Transverse colon (tissue), 4 donors: ENCODE measurements around the gene SEPHS1. TPM values are rescaled to one million over a fixed set of nuclear protein-coding genes. Genes with fewer than 3 reads are reported as not detected.

Experiments used
- DNase-seq: peaks from one replicate; pipeline ENCODE4 v3.0.0-alpha.2; 2019
- H3K27ac ChIP-seq, 4 donors: fragments of 200-600 bp; sonication (generic); 2 replicates each; pipeline ENCODE4 v1.5.1; 2016 to 2018; ENCODE audit warnings: inconsistent platforms in 4 of 4
- H3K27me3 ChIP-seq: fragments of 200-600 bp; sonication (generic); 2 replicates; pipeline ENCODE4 v1.5.1; 2017; ENCODE audit warnings: inconsistent platforms
- H3K36me3 ChIP-seq, 4 donors: fragments of 200-600 bp; sonication (generic); 2 replicates each; pipeline ENCODE4 v1.5.1; 2017 to 2019; ENCODE audit warnings: inconsistent platforms in 4 of 4
- H3K4me1 ChIP-seq, 4 donors: fragments of 200-600 bp; sonication (generic); 2 replicates each; pipeline ENCODE4 v1.5.1; 2017 to 2020; ENCODE audit warnings: inconsistent platforms in 4 of 4
- H3K4me3 ChIP-seq, 4 donors: fragments of 200-600 bp; sonication (generic); 1 replicate in 1 of 4; 2 replicates in 3 of 4; pipeline versions ENCODE4 v1.5.1 to v1.6.1; 2017 to 2019; ENCODE audit warnings: inconsistent platforms in 4 of 4
- H3K9me3 ChIP-seq, 2 donors: fragments of 200-600 bp; sonication (generic); 2 replicates each; pipeline ENCODE4 v1.5.1; 2017 to 2019; ENCODE audit warnings: inconsistent platforms in 2 of 2
- CTCF ChIP-seq, 5 experiments: fragments of 200-600 bp in 3 of 5; fragments of 450-650 bp in 2 of 5; sonication (generic) in 3 of 5; IDR thresholded peaks; 1 replicate in 2 of 5; 2 replicates in 3 of 5; pipeline ENCODE4 v1.5.1; 2016 to 2017; ENCODE audit warnings: antibody characterized with exemption in 5 of 5, inconsistent platforms in 3 of 5, mild to moderate bottlenecking in 2 of 5, moderate library complexity in 1 of 5
- EP300 ChIP-seq: sonication (generic); formaldehyde crosslinking; IDR thresholded peaks from one replicate; pipeline ENCODE4 v1.6.1; 2017; ENCODE audit warnings: antibody characterized with exemption, low read depth
- POLR2A ChIP-seq: fragments of 450-650 bp; IDR thresholded peaks from one replicate; pipeline ENCODE4 v1.6.1; 2016; ENCODE audit warnings: antibody characterized with exemption, mild to moderate bottlenecking, moderate library complexity
- POLR2AphosphoS5 ChIP-seq, 3 donors: sonication (generic); formaldehyde crosslinking; IDR thresholded peaks; one replicate each; pipeline ENCODE4 v1.6.1; 2016; ENCODE audit warnings: antibody characterized with exemption in 3 of 3
- WGBS, 2 donors: methylation state at CpG; one replicate each; pipeline ENCODE4 v1.1.5; 2018; ENCODE audit warnings: low coverage in 1 of 2; 5-methylcytosine and 5-hydroxymethylcytosine counted together
- in situ Hi-C, 4 donors: fragments of 200-750 bp; cut with MboI; loops; one replicate each; pipeline versions ENCODE4 v1.15.0 to v1.15.1; 2017; ENCODE audit warnings: low sequenced_read_pairs in 3 of 4, low pct_ligation_motif_present in 1 of 4, low pct_unique_long_range_greater_than_20kb in 1 of 4
- intact Hi-C: fragments of 100-400 bp; cut with DNase I; formaldehyde crosslinking; loops from one replicate; pipeline ENCODE4 v1.15.1; 2023; ENCODE audit warnings: low total_unique reads
- total RNA-seq, 4 donors: library from RNA; depleted of rRNA; stranded (reverse); fragments of >200 nt; gene quantifications; one replicate each; pipeline ENCODE4 v1.1.0, GENCODE V29; 2016

Gene SEPHS1
- total RNA-seq, 4 donors from 2014 or later: 14.6 to 44.6 (median 28.5) TPM

DNA sequence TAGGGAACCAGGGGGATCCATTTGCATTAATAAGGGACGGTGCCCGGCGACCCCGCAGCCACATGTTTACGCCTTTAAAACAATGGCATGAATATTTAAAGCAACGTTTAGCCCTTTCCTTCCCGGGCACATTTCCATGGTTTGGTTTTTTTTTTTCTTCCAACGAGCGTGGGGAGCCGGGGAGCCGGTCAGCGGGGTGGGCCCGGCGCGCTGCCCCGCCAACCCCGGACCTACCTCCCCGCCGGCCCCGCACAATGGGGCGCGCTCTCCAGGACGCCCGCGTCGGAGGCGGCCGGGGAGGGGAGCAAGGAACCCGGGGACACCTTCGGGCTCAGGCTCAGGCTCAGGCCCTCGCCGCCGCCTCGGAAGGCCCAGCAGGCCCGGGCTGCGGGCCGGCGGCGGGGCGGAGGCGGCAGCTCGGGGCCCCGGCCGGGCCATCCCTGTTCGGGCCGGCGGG is 1.0 kb downstream of the SEPHS1 start:
- Histone ChIP-seq H3K36me3 (no peaks in the 10 kb centered on the region), H3K27me3 (no peaks in the 10 kb centered on the region), H3K27ac (peak overlapping the region; percentile 95 to 99 (median 99)), H3K4me3 (peak overlapping the region; percentile 62 to 97 (median 85)), H3K4me1 (peaks cover 7 to 37% (median 24%) of the 10 kb centered on the region in 4 donors), H3K9me3 (no peaks in the 10 kb centered on the region)
- in situ Hi-C loops: no loop called here
- peak; percentile 22 for DNase-seq
- TF ChIP-seq POLR2A (no peak), CTCF (IDR thresholded peaks at IDR 0.05) (no peak), POLR2AphosphoS5 (IDR thresholded peaks at IDR 0.05) (no peak), EP300 (no peak)
- intact Hi-C loops: no loop called here
- WGBS, 2 donors: 0% methylated on average over 29 of the region's 47 CpGs; no CpG with 5 or more reads in 1 of the 2 donors

GRCh38 chr10:13346283-13347042 is 1.6 kb downstream of the SEPHS1 start:
- peaks cover 7 to 37% (median 24%) of the 10 kb centered on the region in 4 donors for H3K4me1 ChIP-seq
- H3K9me3 ChIP-seq: no peaks in the 10 kb centered on the region
- TF ChIP-seq POLR2AphosphoS5 (IDR thresholded peaks at IDR 0.05): no peak
- no peaks in the 10 kb centered on the region for H3K36me3 ChIP-seq
- 20 to 21% methylated on average over 18 of the region's 18 CpGs for WGBS, 2 donors
- peak overlapping the region; percentile 95 to 99 (median 99) for H3K27ac ChIP-seq
- peak; percentile 25 for DNase-seq
- H3K4me3 ChIP-seq: peak overlapping the region; percentile 62 to 97 (median 85)
- in situ Hi-C loops (no loop called here), intact Hi-C loops (no loop called here)
- H3K27me3 ChIP-seq: no peaks in the 10 kb centered on the region

DNA sequence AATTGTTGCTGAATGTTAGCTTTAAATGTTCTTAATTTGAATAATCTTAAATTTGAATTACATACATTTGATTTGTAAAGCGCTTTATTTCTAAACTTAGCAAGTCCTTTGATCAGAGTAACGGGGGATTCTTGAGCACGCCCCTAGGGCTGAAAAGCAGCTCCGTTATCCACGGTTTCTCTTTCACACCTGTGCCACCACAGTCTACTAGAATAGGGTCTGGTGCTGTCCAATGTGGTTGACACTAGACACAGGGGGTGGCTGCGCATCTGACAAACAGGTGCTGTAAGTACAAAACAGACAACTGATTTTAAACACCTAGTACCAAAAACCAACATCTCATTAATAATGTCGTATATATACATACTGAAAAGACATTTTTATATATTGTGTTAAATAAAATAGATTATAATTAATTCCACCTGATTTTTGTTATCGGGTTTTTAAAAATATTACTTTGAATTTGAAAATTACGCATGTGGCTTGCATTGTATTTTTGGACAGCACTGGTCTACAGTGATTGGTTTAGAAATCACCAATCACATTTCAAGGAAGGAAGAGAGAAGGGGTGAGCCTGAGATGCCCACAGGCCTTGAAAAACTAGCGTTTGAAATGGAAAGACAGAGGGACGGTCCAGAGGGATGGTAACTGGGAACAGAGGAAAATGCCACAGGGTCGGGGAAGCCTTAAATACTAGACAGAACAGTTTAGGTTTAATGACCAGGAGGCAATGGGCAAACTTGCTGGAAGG is 7.3 kb downstream of the SEPHS1 start:
- peak; percentile 62 for DNase-seq
- no peak overlapping the region for H3K4me3 ChIP-seq
- peaks cover 13 to 43% (median 22%) of the 10 kb centered on the region in 4 donors for H3K4me1 ChIP-seq
- intact Hi-C loops: no loop called here
- peak overlapping the region in 3 of 4 donors; percentile 7 to 20 (median 8) for H3K27ac ChIP-seq
- WGBS, 2 donors: 79 to 96% methylated on average over 8 to 12 of the region's 12 CpGs
- in situ Hi-C loops: no loop called here
- TF ChIP-seq EP300 (no peak), POLR2A (no peak), POLR2AphosphoS5 (IDR thresholded peaks at IDR 0.05) (no peak), CTCF (IDR thresholded peaks at IDR 0.05) (no peak)
- no peaks in the 10 kb centered on the region for H3K36me3 ChIP-seq
- H3K9me3 ChIP-seq: no peaks in the 10 kb centered on the region
- H3K27me3 ChIP-seq: no peaks in the 10 kb centered on the region

GRCh38 chr10:13340068-13340467 is 8.0 kb downstream of the SEPHS1 start:
- intact Hi-C loops: no loop called here
- H3K27me3 ChIP-seq: no peaks in the 10 kb centered on the region
- no peak for TF ChIP-seq EP300
- no peak for TF ChIP-seq CTCF (IDR thresholded peaks at IDR 0.05)
- TF ChIP-seq POLR2AphosphoS5 (IDR thresholded peaks at IDR 0.05): no peak
- TF ChIP-seq POLR2A: no peak
- peaks cover 9 to 36% (median 19%) of the 10 kb centered on the region in 4 donors for H3K4me1 ChIP-seq
- no peaks in the 10 kb centered on the region for H3K9me3 ChIP-seq
- in situ Hi-C loops: no loop called here
- no peak overlapping the region for H3K4me3 ChIP-seq
- no peak for DNase-seq
- WGBS, 2 donors: 78 to 79% methylated on average over 9 of the region's 9 CpGs
- H3K36me3 ChIP-seq: no peaks in the 10 kb centered on the region
- H3K27ac ChIP-seq: peak overlapping the region in 3 of 4 donors; percentile 7 to 20 (median 8)
